ENCODE results near the gene NCKAP5.

NCKAP5 gene

GRCh38 chr2:133425612-133426011 lies 142.7 kb downstream of the NCKAP5 start:
- TF ChIP-seq, protein P1, sequence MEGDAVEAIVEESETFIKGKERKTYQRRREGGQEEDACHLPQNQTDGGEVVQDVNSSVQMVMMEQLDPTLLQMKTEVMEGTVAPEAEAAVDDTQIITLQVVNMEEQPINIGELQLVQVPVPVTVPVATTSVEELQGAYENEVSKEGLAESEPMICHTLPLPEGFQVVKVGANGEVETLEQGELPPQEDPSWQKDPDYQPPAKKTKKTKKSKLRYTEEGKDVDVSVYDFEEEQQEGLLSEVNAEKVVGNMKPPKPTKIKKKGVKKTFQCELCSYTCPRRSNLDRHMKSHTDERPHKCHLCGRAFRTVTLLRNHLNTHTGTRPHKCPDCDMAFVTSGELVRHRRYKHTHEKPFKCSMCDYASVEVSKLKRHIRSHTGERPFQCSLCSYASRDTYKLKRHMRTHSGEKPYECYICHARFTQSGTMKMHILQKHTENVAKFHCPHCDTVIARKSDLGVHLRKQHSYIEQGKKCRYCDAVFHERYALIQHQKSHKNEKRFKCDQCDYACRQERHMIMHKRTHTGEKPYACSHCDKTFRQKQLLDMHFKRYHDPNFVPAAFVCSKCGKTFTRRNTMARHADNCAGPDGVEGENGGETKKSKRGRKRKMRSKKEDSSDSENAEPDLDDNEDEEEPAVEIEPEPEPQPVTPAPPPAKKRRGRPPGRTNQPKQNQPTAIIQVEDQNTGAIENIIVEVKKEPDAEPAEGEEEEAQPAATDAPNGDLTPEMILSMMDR (IDR thresholded peaks at IDR 0.05; ENCODE audit: borderline replicate concordance, control extremely low read depth, extremely low read depth, insufficient read depth, missing control alignments): no peak
- in situ Hi-C loops (cut with MboI; ENCODE audit: low sequenced_read_pairs, unreplicated experiment): no loop called here
- no peak for DNase-seq (ENCODE audit: low spot score)

DNA sequence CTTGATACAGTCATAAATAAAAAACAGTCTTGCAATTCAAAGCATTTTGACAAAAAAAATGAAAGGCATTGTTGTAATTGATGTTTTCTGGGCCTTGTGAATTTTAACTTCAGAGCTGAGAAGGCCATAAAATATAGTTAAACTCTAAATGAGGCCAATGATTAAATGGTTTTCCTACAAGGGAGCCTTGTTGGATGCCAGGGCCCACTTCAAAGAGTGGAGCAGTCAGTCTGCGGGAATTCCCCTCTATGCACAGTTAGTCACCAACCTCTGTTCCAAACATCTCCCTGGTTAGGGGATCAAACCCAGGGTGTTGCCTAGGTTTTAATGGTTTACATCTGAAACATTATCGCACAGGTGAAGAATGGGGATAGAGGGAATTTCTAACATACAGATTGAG lies 143.4 kb downstream of the NCKAP5 start:
- no peak for DNase-seq (ENCODE audit: low spot score)
- TF ChIP-seq, protein P1 (IDR thresholded peaks at IDR 0.05; ENCODE audit: borderline replicate concordance, control extremely low read depth, extremely low read depth, insufficient read depth, missing control alignments): no peak
- in situ Hi-C loops (cut with MboI; ENCODE audit: low sequenced_read_pairs, unreplicated experiment): no loop called here

DNA sequence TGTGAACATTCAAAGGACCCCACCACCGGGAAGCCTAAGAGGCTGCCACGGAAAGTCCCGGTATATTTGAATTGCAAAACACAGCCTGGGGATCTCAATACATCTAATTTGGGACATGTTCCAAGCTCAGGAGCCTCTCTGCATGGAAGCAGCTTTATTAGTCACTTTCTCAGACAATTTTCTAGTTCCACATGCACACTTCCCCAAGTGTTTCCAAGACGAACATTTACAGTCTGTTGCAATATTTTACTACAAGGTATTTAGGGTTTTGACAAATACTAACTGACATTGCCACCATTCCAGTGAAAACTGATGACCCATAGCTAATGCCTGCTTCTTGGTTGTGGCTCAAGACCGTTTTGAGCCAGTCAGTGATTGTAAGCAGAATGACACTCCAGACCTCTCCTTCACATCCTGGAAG lies 145.3 kb downstream of the NCKAP5 start:
- no peak for DNase-seq (ENCODE audit: low spot score)
- TF ChIP-seq, protein P1 (IDR thresholded peaks at IDR 0.05; ENCODE audit: borderline replicate concordance, control extremely low read depth, extremely low read depth, insufficient read depth, missing control alignments): no peak
- in situ Hi-C loops (cut with MboI; ENCODE audit: low sequenced_read_pairs, unreplicated experiment): no loop called here

- TF ChIP-seq, protein P1 (IDR thresholded peaks at IDR 0.05; ENCODE audit: borderline replicate concordance, control extremely low read depth, extremely low read depth, insufficient read depth, missing control alignments): no peak
- DNase-seq (ENCODE audit: low spot score): no peak
- in situ Hi-C loops (cut with MboI; ENCODE audit: low sequenced_read_pairs, unreplicated experiment): no loop called here
Observed at GRCh38 chr2:133421516-133422324, 146.5 kb downstream of the NCKAP5 start.

- DNase-seq (ENCODE audit: low spot score): no peak
- TF ChIP-seq, protein P1 (IDR thresholded peaks at IDR 0.05; ENCODE audit: borderline replicate concordance, control extremely low read depth, extremely low read depth, insufficient read depth, missing control alignments): no peak
- in situ Hi-C loops (cut with MboI; ENCODE audit: low sequenced_read_pairs, unreplicated experiment): no loop called here
Observed at GRCh38 chr2:133420788-133421187, 147.5 kb downstream of the NCKAP5 start.

- TF ChIP-seq, protein P1 (IDR thresholded peaks at IDR 0.05; ENCODE audit: borderline replicate concordance, control extremely low read depth, extremely low read depth, insufficient read depth, missing control alignments): no peak
- in situ Hi-C loops (cut with MboI; ENCODE audit: low sequenced_read_pairs, unreplicated experiment): no loop called here
- DNase-seq (ENCODE audit: low spot score): no peak
Observed at GRCh38 chr2:133418671-133419070, 149.6 kb downstream of the NCKAP5 start.
